Right cardiac atrium (tissue), 5 donors: ENCODE data around the gene HOXB7. TPM values are rescaled to one million over a fixed set of nuclear protein-coding genes. Genes with fewer than 3 reads are reported as not detected.

Experiments used
- ATAC-seq, 2 donors: fragments of 200-7000 bp; cut with Tn5 transposase; one replicate each; pipeline versions ENCODE4 v1.8.0 to v1.9.1; 2020; ENCODE audit warnings: moderate library complexity in 2 of 2, mild to moderate bottlenecking in 1 of 2
- DNase-seq, 3 donors: peaks; one replicate each; pipeline ENCODE4 v3.0.0-alpha.2; 2020
- H3K27ac ChIP-seq: one replicate; pipeline ENCODE4 v1.5.1; 2013; ENCODE audit warnings: mild to moderate bottlenecking, low read length, control low read depth, moderate library complexity
- H3K27me3 ChIP-seq: one replicate; pipeline ENCODE4 v1.6.1; 2013; ENCODE audit not compliant: control insufficient read depth, insufficient read depth
- H3K4me1 ChIP-seq: one replicate; pipeline ENCODE4 v1.6.1; 2013; ENCODE audit warnings: low read length; ENCODE audit not compliant: control insufficient read depth, insufficient read depth
- H3K4me3 ChIP-seq: one replicate; pipeline ENCODE4 v1.5.1; 2013; ENCODE audit warnings: low read length, control low read depth
- H3K9me3 ChIP-seq: one replicate; pipeline ENCODE4 v1.6.1; 2013; ENCODE audit warnings: low read length; ENCODE audit not compliant: control insufficient read depth
- WGBS: extraction: QIAGEN DNeasy Blood & Tissue Kit; methylation state at CpG from one replicate; pipeline ENCODE4 v1.1.7; 2013; 5-methylcytosine and 5-hydroxymethylcytosine counted together
- intact Hi-C, 4 donors: fragments of 100-400 bp; cut with DNase I; formaldehyde crosslinking; loops; one replicate each; pipeline versions ENCODE4 v1.11.0 to v1.14.0; 2022 to 2023
- long read RNA-seq, 4 donors: library from polyadenylated mRNA; unstranded; transcript quantifications; one replicate each; pipeline ENCODE4 v2.0.0, GENCODE V29; 2020 to 2021
- polyA plus RNA-seq: library from polyadenylated mRNA; stranded (reverse); fragments of 200-250 nt; gene quantifications from one replicate; pipeline ENCODE4 v1.2.3, GENCODE V29; 2013
- total RNA-seq, 4 donors: library from RNA; stranded (reverse); fragmentation: NEBNext Ultra II Directional; extraction: Animal tissue kit (Norgen Biotek cat#: 25700); gene quantifications; one replicate each; pipeline ENCODE4 v1.2.1, GENCODE V29; 2021
- donor health status: healthy with polysubstance abuse.
- donor health status: DM: no; HTN: yes; CAD: no.
- donor health status: DM: no; HTN: no; CAD: no.
- donor health status: DM: no; HTN: yes; CAD: no; lungs with severe emphysema.
- donor health status: DM: yes; HTN: yes; CAD: no.

HOXB7 gene
- total RNA-seq, result under 1 TPM; 0.50 to 0.80 (median 0.59) TPM
- polyA plus RNA-seq, result 0.48 TPM
- long read RNA-seq, donor 1, partial matches to known transcripts, result 0 of 2 reads
- long read RNA-seq, donor 1, other reads (novel, unspliced or antisense), result 0 of 2 reads
- long read RNA-seq, donor 2, partial matches to known transcripts, result 0 of 1 reads
- long read RNA-seq, donor 2, other reads (novel, unspliced or antisense), result 0 of 1 reads
- long read RNA-seq, donor 3, partial matches to known transcripts, result 0 of 1 reads
- long read RNA-seq, donor 3, other reads (novel, unspliced or antisense), result 0 of 1 reads
- long read RNA-seq, donor 4, partial matches to known transcripts, result 0 of 1 reads
- long read RNA-seq, donor 4, other reads (novel, unspliced or antisense), result 0 of 1 reads

GRCh38 chr17:48610282-48611211, at the start of gene HOXB7:
Gene HOXB7, minus strand, starts transcription at chr17:48611017. Its CDS starts 99 bp downstream, at chr17:48610918.
- Histone ChIP-seq H3K4me1 (no peaks in the 10 kb centered on the region), H3K9me3 (no peaks in the 10 kb centered on the region), H3K27ac (no peak within 1 kb of the TSS), H3K4me3 (peak within 1 kb of the TSS; percentile 16), H3K27me3 (peaks cover 3% of the 10 kb centered on the region)
- ATAC-seq, result peak; percentile 54 to 55
- peak; percentile 57 to 79 (median 78) for DNase-seq
- intact Hi-C loops, result loop anchor here in 2 of 4 donors (10.0 kb wide), 2 partner anchors 306 to 586 kb away; no protein-coding TSS in a partner anchor
- WGBS, result 2% methylated on average over 79 of the region's 79 CpGs

GRCh38 chr17:48655913-48656312, 45.1 kb upstream of the HOXB7 start:
- no peaks in the 10 kb centered on the region for H3K9me3 ChIP-seq
- H3K27ac ChIP-seq, result no peak overlapping the region
- intact Hi-C loops, result no loop called here
- H3K27me3 ChIP-seq, result no peaks in the 10 kb centered on the region
- ATAC-seq, result no peak
- no peak overlapping the region for H3K4me3 ChIP-seq
- DNase-seq, result no peak
- H3K4me1 ChIP-seq, result no peaks in the 10 kb centered on the region

- no peaks in the 10 kb centered on the region for H3K27me3 ChIP-seq
- intact Hi-C loops, result no loop called here
- no peaks in the 10 kb centered on the region for H3K4me1 ChIP-seq
- no peaks in the 10 kb centered on the region for H3K9me3 ChIP-seq
- DNase-seq (no peak), ATAC-seq (no peak)
- H3K4me3 ChIP-seq, result no peak overlapping the region
- no peak overlapping the region for H3K27ac ChIP-seq
- WGBS, result 77% methylated on average over 1 of the region's 1 CpG
These were observed 38.9 kb upstream of the HOXB7 start for GRCh38 chr17:48649741-48650140.

GRCh38 chr17:48647963-48648245, 37.1 kb upstream of the HOXB7 start:
- H3K4me3 ChIP-seq, result no peak overlapping the region
- H3K4me1 ChIP-seq, result no peaks in the 10 kb centered on the region
- intact Hi-C loops, result no loop called here
- H3K9me3 ChIP-seq, result no peaks in the 10 kb centered on the region
- H3K27ac ChIP-seq, result no peak overlapping the region
- H3K27me3 ChIP-seq, result no peaks in the 10 kb centered on the region
- ATAC-seq (no peak), DNase-seq (no peak)
- 72% methylated on average over 1 of the region's 1 CpG for WGBS

GRCh38 chr17:48647103-48647962, 36.5 kb upstream of the HOXB7 start:
- 1% methylated on average over 30 of the region's 30 CpGs for WGBS

GRCh38 chr17:48646183-48647102, 35.6 kb upstream of the HOXB7 start:
- Histone ChIP-seq H3K4me1 (no peaks in the 10 kb centered on the region), H3K9me3 (no peaks in the 10 kb centered on the region), H3K4me3 (no peak overlapping the region), H3K27ac (no peak overlapping the region), H3K27me3 (no peaks in the 10 kb centered on the region)
- no peak for DNase-seq
- ATAC-seq, result peak in 1 of 2 donors; percentile 16
- 2% methylated on average over 80 of the region's 80 CpGs for WGBS
- intact Hi-C loops, result no loop called here

More at GRCh38 chr17:48647103-48647962, 36.5 kb upstream of the HOXB7 start:
- no peak for ATAC-seq
- Histone ChIP-seq H3K4me1 (no peaks in the 10 kb centered on the region), H3K9me3 (no peaks in the 10 kb centered on the region), H3K27me3 (no peaks in the 10 kb centered on the region), H3K27ac (no peak overlapping the region), H3K4me3 (peak overlapping the region; percentile 11)
- no peak for DNase-seq
- intact Hi-C loops, result no loop called here

GRCh38 chr17:48645639-48646182, 34.9 kb upstream of the HOXB7 start:
- H3K4me3 ChIP-seq, result no peak overlapping the region
- no peaks in the 10 kb centered on the region for H3K4me1 ChIP-seq
- no peaks in the 10 kb centered on the region for H3K9me3 ChIP-seq
- H3K27me3 ChIP-seq, result no peaks in the 10 kb centered on the region
- H3K27ac ChIP-seq, result no peak overlapping the region
- intact Hi-C loops, result no loop called here
- DNase-seq (no peak), ATAC-seq (no peak)
- WGBS, result 18% methylated on average over 14 of the region's 14 CpGs

GRCh38 chr17:48644910-48645557, 34.2 kb upstream of the HOXB7 start:
- no peaks in the 10 kb centered on the region for H3K4me1 ChIP-seq
- H3K9me3 ChIP-seq, result no peaks in the 10 kb centered on the region
- H3K4me3 ChIP-seq, result no peak overlapping the region
- intact Hi-C loops, result no loop called here
- 27% methylated on average over 6 of the region's 6 CpGs for WGBS
- H3K27ac ChIP-seq, result no peak overlapping the region
- no peaks in the 10 kb centered on the region for H3K27me3 ChIP-seq
- DNase-seq (no peak), ATAC-seq (no peak)

GRCh38 chr17:48644159-48644558, 33.3 kb upstream of the HOXB7 start:
- DNase-seq, result no peak
- no peaks in the 10 kb centered on the region for H3K27me3 ChIP-seq

More at GRCh38 chr17:48644159-48644558, 33.3 kb upstream of the HOXB7 start:
- intact Hi-C loops, result no loop called here
- H3K4me1 ChIP-seq, result no peaks in the 10 kb centered on the region
- WGBS, result 55% methylated on average over 1 of the region's 1 CpG
- no peaks in the 10 kb centered on the region for H3K9me3 ChIP-seq
- no peak overlapping the region for H3K4me3 ChIP-seq
- ATAC-seq, result no peak
- no peak overlapping the region for H3K27ac ChIP-seq
